Mucosa of rectum (tissue), 2 donors: ENCODE data around the gene MCOLN1.

ENCODE experiments used
- H3K27ac ChIP-seq, 2 donors: one replicate each; pipeline ENCODE4 v1.7.0; 2013; ENCODE audit warnings: inconsistent platforms in 2 of 2, low read depth in 2 of 2, low read length in 2 of 2
- H3K27me3 ChIP-seq, 2 donors: one replicate each; pipeline ENCODE4 v1.7.0; 2013; ENCODE audit warnings: low read length in 2 of 2; ENCODE audit not compliant: control insufficient read depth in 2 of 2, insufficient read depth in 2 of 2
- H3K36me3 ChIP-seq, 2 donors: one replicate each; pipeline ENCODE4 v1.7.0; 2013; ENCODE audit warnings: low read length in 2 of 2; ENCODE audit not compliant: control insufficient read depth in 2 of 2, insufficient read depth in 2 of 2
- H3K4me1 ChIP-seq, 2 donors: one replicate each; pipeline ENCODE4 v1.7.0; 2013; ENCODE audit warnings: low read length in 2 of 2, mild to moderate bottlenecking in 1 of 2; ENCODE audit not compliant: control insufficient read depth in 2 of 2, insufficient read depth in 2 of 2
- H3K4me3 ChIP-seq, 2 donors: one replicate each; pipeline ENCODE4 v1.7.0; 2013; ENCODE audit warnings: low read length in 2 of 2
- H3K9ac ChIP-seq, 2 donors: one replicate each; pipeline ENCODE4 v1.7.0; 2013; ENCODE audit warnings: low read length in 2 of 2, low read depth in 1 of 2, mild to moderate bottlenecking in 1 of 2
- H3K9me3 ChIP-seq, 2 donors: one replicate each; pipeline ENCODE4 v1.7.0; 2013; ENCODE audit warnings: low read length in 2 of 2; ENCODE audit not compliant: control insufficient read depth in 2 of 2
- donor health status: healthy.
- donor health status: Normal muscosa, but diverticular disease.

MCOLN1 gene

DNA sequence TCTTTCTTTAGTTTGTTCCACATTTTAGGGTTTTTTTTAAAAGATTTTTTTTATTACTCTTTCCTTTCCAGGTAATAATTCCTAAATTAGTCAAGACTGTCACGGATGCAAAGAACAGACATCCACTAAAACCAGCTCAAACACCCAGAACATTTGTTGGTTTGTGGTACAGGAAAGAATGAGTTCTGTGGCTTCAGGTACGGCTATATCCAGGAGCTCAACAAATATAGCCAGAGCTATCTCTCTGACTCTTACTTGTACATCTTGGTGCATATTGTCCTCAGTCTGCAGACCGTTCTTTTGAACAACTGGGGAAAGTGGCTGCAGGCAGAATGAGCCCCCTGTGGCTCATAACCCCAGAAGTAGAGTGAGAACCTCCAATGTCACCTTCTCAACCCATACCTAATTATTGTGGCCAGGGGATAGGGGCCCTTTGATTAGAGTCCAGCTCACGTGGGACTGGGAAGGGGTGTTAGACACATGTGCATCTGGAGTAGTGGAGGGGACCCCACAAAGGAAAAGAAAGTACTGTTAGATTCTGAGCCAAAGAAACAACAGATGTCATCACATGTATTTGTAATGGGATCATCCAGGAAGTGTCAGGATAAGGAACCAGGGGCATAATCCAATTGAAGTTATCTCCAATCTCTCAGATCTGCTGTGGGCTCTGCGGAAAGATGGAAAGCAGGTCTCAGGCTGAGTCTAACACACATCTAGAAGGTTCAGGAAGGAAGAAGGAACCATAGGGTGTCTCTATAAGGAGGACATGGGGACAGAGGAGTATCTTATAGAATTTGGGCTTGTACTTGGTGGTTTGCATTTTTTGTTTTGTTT is 8.4 kb upstream of the MCOLN1 start:
- H3K27ac ChIP-seq: no peak overlapping the region
- no peak overlapping the region for H3K9ac ChIP-seq
- H3K36me3 ChIP-seq: no peaks in the 10 kb centered on the region
- H3K4me3 ChIP-seq: no peak overlapping the region
- H3K27me3 ChIP-seq: no peaks in the 10 kb centered on the region
- H3K9me3 ChIP-seq: no peaks in the 10 kb centered on the region
- H3K4me1 ChIP-seq: peaks cover 10 to 13% of the 10 kb centered on the region in 2 donors

DNA sequence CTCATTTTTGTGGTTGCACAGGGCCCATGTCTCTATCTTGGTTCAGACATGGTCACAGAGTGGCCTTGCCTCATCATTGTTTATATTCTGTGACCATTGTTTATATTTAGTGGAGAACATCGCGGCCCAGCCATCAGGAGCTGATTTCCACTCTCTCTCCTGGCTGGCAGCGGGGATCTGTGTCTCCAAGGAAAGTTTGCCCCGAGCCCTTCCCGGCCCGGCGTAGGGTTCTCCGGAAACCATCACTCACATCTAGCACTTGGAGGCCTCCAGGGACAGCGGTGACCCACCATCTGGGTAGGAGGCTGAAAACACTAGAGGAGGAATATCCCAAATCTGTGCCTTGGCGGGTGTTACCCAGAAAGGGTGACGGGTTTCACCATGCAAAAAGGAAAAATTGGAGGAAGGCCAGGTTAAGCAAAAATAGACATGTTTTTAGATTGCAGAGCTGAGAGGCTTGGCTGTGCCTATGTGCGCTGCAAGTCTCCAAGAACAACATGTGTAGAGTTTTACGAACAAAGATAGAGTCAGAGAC is 7.2 kb upstream of the MCOLN1 start:
- H3K36me3 ChIP-seq: peaks cover 0 to 2% of the 10 kb centered on the region in 2 donors
- peaks cover 10 to 13% of the 10 kb centered on the region in 2 donors for H3K4me1 ChIP-seq
- H3K27me3 ChIP-seq: no peaks in the 10 kb centered on the region
- no peaks in the 10 kb centered on the region for H3K9me3 ChIP-seq
- H3K4me3 ChIP-seq: peak overlapping the region; percentile 54 to 71
- peak overlapping the region; percentile 63 for H3K9ac ChIP-seq
- peak overlapping the region; percentile 79 to 81 for H3K27ac ChIP-seq

DNA sequence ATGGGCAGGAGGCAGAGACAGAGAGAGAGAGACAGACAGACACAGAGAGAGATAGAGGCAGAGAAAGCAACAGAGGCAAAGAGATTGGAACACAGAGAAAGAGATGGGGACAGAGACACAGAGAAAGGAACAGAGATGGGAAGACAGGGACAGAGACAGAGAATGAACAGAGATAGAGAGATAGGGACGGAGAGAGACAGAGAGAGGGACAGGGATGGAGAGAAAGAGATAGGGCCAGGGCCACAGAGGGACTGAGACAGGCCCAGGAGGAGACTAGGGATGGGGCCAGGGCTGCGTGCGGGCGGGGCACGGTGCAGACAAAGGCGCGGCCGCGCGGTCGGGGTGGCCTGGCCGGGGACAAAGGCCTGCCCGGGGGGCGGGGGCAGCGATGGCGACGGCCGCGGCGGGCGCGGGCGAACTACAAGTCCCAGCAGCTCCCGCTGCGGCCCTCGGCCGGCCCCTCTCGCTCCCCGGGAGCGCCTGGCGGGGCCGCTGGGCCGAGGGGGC is 6.7 kb upstream of the MCOLN1 start, which contains the start of gene ZNF358:
Gene ZNF358 (plus strand): TSS at position 459 of the 507 bp plus-strand sequence. CDS start 3,140 bp downstream, outside the sequence.
- Histone ChIP-seq H3K4me1 (peaks cover 10 to 13% of the 10 kb centered on the region in 2 donors), H3K27ac (peak within 1 kb of the TSS; percentile 79 to 81), H3K9me3 (no peaks in the 10 kb centered on the region), H3K4me3 (peak within 1 kb of the TSS; percentile 64 to 71), H3K36me3 (peaks cover 0 to 3% of the 10 kb centered on the region in 2 donors), H3K27me3 (no peaks in the 10 kb centered on the region), H3K9ac (peak within 1 kb of the TSS; percentile 80 to 81)

DNA sequence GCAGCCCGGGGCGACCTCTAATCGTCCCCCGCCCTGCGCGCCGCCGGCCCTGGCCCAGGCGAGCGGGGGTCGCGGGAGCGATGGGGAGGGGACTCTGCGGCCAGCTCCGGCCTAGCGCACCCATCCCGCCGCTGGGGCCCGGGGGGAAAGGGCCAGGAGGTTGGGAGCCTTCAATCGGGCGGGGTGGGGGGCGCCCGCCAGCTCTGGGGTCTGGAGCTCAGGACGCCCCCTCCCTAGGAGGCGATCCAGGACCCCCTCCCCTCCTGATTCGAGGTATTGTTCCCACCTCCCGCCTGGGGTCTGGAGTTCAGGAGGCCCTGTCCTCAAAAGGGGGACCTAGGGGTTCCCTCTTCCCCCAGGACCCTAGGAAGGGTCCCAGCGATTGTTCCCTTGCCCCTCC is 6.1 kb upstream of the MCOLN1 start:
- Histone ChIP-seq H3K36me3 (peaks cover 0 to 3% of the 10 kb centered on the region in 2 donors), H3K27ac (peak overlapping the region; percentile 52 to 55), H3K4me1 (peaks cover 10 to 13% of the 10 kb centered on the region in 2 donors)

DNA sequence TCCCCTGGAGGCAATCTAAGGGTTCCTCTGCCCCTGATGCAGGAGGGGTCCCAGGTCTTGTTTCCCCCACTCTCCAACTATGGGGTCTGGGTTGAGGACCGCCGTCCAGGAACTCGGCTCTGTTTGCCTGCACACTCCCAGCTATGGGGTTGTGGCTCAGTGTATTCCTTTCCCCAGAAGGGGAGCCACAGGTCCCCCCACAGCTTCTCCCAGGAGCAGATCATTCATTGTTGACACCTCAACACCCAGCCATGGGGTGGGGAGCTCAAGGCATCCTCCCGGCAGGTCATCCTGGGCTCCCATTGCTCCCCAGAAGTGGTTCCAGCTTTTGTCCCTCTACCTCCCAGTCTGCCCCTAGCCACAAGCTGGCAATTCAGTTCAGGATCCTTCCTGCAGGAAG is 5.5 kb upstream of the MCOLN1 start:
- H3K4me3 ChIP-seq: peak overlapping the region; percentile 64 to 70
- H3K36me3 ChIP-seq: peaks cover 0 to 3% of the 10 kb centered on the region in 2 donors
- no peaks in the 10 kb centered on the region for H3K9me3 ChIP-seq
- peaks cover 11 to 15% of the 10 kb centered on the region in 2 donors for H3K4me1 ChIP-seq
- H3K9ac ChIP-seq: peak overlapping the region; percentile 80 to 81
- peak overlapping the region; percentile 52 to 55 for H3K27ac ChIP-seq
- no peaks in the 10 kb centered on the region for H3K27me3 ChIP-seq

More for the DNA sequence above, 6.1 kb upstream of the MCOLN1 start:
- no peaks in the 10 kb centered on the region for H3K9me3 ChIP-seq
- H3K27me3 ChIP-seq: no peaks in the 10 kb centered on the region
- H3K4me3 ChIP-seq: peak overlapping the region; percentile 64 to 70
- peak overlapping the region; percentile 80 to 81 for H3K9ac ChIP-seq

DNA sequence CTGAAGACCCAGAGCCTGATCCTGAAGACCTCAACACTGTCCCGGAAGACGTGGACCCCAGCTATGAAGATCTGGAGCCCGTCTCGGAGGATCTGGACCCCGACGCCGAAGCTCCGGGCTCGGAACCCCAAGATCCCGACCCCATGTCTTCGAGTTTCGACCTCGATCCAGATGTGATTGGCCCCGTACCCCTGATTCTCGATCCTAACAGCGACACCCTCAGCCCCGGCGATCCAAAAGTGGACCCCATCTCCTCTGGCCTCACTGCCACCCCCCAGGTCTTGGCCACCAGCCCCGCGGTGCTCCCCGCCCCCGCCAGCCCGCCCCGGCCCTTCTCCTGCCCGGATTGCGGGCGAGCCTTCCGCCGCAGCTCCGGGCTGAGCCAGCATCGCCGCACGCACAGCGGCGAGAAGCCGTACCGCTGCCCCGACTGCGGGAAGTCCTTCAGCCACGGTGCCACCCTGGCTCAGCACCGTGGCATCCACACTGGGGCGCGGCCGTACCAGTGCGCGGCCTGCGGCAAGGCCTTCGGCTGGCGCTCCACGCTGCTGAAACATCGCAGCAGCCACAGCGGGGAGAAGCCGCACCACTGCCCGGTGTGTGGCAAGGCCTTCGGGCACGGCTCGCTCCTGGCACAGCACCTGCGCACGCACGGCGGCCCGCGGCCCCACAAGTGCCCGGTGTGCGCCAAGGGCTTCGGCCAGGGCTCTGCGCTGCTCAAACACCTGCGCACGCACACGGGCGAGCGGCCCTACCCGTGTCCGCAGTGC is 2.9 kb upstream of the MCOLN1 start:
- peaks cover 26 to 33% of the 10 kb centered on the region in 2 donors for H3K4me1 ChIP-seq
- H3K4me3 ChIP-seq: no peak overlapping the region
- H3K27me3 ChIP-seq: no peaks in the 10 kb centered on the region
- no peak overlapping the region for H3K9ac ChIP-seq
- no peaks in the 10 kb centered on the region for H3K9me3 ChIP-seq
- H3K36me3 ChIP-seq: peaks cover 0 to 3% of the 10 kb centered on the region in 2 donors
- no peak overlapping the region for H3K27ac ChIP-seq

DNA sequence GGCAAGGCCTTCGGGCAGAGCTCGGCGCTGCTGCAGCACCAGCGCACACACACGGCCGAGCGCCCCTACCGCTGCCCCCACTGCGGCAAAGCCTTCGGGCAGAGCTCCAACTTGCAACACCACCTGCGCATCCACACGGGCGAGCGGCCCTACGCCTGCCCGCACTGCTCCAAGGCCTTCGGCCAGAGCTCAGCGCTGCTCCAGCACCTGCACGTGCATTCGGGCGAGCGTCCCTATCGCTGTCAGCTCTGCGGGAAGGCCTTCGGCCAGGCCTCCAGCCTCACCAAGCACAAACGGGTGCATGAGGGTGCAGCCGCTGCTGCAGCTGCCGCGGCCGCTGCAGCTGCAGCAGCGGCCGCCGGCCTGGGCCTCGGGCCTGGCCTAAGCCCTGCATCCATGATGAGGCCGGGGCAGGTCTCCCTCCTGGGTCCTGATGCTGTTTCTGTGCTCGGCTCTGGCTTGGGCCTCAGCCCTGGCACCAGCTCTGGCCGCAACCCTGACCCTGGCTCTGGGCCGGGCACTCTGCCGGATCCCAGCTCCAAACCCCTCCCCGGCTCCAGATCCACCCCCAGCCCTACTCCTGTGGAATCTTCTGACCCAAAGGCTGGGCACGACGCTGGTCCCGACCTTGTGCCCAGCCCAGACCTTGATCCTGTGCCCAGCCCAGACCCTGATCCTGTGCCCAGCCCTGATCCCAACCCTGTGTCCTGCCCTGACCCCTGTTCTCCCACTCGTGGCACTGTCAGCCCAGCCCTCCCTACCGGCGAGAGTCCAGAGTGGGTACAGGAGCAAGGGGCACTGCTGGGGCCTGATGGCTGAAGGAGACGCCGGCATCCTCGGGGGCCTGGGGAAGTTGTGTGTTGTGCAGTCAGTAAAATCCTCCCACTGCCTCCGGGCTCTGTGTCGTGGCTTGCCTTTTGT is 2.0 kb upstream of the MCOLN1 start:
- no peak overlapping the region for H3K27ac ChIP-seq
- no peak overlapping the region for H3K9ac ChIP-seq
- H3K4me3 ChIP-seq: no peak overlapping the region
- H3K36me3 ChIP-seq: peaks cover 0 to 4% of the 10 kb centered on the region in 2 donors
- peaks cover 25 to 30% of the 10 kb centered on the region in 2 donors for H3K4me1 ChIP-seq
- no peaks in the 10 kb centered on the region for H3K27me3 ChIP-seq
- no peaks in the 10 kb centered on the region for H3K9me3 ChIP-seq

DNA sequence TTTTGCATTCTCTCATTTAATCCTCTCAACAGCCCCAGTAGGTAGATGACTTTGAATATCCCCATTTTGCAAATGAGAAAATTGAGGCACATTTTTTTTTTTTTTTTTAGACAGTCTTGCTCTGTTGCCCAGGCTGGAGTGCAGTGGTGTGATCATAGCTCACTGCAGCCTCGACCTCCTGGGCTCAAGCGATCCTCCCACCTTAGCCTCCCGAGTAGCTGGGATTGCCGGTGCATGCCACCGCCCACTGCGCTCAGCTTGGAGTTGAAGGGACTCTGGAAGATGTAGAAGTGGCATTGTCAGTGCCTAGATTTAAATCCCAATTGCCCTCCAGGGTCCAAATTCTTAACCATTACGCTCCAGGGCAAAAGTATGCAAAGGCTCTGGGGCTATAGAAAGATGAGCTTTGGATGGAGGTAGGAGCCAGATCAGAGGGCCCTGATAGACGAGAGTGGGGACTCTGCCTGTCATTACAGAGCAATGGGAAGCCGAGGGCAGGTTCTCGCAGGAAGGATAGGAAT is 813 bp upstream of the MCOLN1 start:
- H3K36me3 ChIP-seq: peaks cover under 1 to 12% of the 10 kb centered on the region in 2 donors
- peak overlapping the region in 1 of 2 donors; percentile 70 for H3K27ac ChIP-seq
- H3K27me3 ChIP-seq: no peaks in the 10 kb centered on the region
- H3K4me3 ChIP-seq: peak overlapping the region; percentile 51 to 83
- H3K9me3 ChIP-seq: no peaks in the 10 kb centered on the region
- peak overlapping the region in 1 of 2 donors; percentile 72 for H3K9ac ChIP-seq
- H3K4me1 ChIP-seq: peaks cover 19 to 25% of the 10 kb centered on the region in 2 donors
